ENCODE measurements around the gene SARS2.

Gene SARS2

DNA sequence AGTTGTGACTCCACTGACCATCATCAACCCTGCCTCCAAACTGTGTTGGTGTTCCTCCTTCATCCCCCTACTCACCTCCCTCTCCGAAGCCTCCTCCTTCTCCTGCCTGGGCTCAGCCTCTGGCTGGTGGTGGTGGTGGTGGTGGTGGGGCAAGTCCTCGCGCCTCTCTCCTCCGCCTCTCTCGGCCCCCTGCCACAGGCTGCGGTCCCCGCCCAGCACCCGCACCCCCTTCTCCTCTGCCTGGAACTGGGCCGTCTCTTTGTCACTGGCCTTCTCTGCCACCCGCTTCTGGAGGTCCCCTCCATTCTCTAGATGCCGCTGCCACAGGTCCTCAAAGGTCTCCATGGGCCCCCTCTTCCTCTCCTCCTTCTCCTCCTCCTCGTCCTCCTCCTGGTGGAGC lies 20.1 kb downstream of the SARS2 start:
- no peak for TF ChIP-seq USF1 (IDR thresholded peaks at IDR 0.05)
- TF ChIP-seq TAF1 (IDR thresholded peaks at IDR 0.05; ENCODE audit: low read depth) = no peak
- no peak for TF ChIP-seq FOXM1 (IDR thresholded peaks at IDR 0.05; ENCODE audit: borderline replicate concordance, low read depth)
- TF ChIP-seq MAX (IDR thresholded peaks at IDR 0.05) = no peak
- TF ChIP-seq EP300 (IDR thresholded peaks at IDR 0.05; ENCODE audit: borderline replicate concordance) = no peak
- TF ChIP-seq YY1 (IDR thresholded peaks at IDR 0.05; ENCODE audit: low read depth) = no peak
- no peak for TF ChIP-seq ZBTB7A (IDR thresholded peaks at IDR 0.05; ENCODE audit: low read depth)
- no peak for TF ChIP-seq CREB1 (IDR thresholded peaks at IDR 0.05; ENCODE audit: low read depth)
- TF ChIP-seq RAD21 (IDR thresholded peaks at IDR 0.05; ENCODE audit: low read depth) = no peak
- no peak for TF ChIP-seq CEBPB (IDR thresholded peaks at IDR 0.05)
- TF ChIP-seq TEAD4 (IDR thresholded peaks at IDR 0.05) = no peak
- TF ChIP-seq NFIC (IDR thresholded peaks at IDR 0.05) = no peak
- TF ChIP-seq TCF12 (IDR thresholded peaks at IDR 0.05; ENCODE audit: low read depth) = no peak
- no peak for TF ChIP-seq EGR1 (IDR thresholded peaks at IDR 0.05)
- TF ChIP-seq, protein P1, sequence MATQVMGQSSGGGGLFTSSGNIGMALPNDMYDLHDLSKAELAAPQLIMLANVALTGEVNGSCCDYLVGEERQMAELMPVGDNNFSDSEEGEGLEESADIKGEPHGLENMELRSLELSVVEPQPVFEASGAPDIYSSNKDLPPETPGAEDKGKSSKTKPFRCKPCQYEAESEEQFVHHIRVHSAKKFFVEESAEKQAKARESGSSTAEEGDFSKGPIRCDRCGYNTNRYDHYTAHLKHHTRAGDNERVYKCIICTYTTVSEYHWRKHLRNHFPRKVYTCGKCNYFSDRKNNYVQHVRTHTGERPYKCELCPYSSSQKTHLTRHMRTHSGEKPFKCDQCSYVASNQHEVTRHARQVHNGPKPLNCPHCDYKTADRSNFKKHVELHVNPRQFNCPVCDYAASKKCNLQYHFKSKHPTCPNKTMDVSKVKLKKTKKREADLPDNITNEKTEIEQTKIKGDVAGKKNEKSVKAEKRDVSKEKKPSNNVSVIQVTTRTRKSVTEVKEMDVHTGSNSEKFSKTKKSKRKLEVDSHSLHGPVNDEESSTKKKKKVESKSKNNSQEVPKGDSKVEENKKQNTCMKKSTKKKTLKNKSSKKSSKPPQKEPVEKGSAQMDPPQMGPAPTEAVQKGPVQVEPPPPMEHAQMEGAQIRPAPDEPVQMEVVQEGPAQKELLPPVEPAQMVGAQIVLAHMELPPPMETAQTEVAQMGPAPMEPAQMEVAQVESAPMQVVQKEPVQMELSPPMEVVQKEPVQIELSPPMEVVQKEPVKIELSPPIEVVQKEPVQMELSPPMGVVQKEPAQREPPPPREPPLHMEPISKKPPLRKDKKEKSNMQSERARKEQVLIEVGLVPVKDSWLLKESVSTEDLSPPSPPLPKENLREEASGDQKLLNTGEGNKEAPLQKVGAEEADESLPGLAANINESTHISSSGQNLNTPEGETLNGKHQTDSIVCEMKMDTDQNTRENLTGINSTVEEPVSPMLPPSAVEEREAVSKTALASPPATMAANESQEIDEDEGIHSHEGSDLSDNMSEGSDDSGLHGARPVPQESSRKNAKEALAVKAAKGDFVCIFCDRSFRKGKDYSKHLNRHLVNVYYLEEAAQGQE (IDR thresholded peaks at IDR 0.05; ENCODE audit: low read depth) = no peak

DNA sequence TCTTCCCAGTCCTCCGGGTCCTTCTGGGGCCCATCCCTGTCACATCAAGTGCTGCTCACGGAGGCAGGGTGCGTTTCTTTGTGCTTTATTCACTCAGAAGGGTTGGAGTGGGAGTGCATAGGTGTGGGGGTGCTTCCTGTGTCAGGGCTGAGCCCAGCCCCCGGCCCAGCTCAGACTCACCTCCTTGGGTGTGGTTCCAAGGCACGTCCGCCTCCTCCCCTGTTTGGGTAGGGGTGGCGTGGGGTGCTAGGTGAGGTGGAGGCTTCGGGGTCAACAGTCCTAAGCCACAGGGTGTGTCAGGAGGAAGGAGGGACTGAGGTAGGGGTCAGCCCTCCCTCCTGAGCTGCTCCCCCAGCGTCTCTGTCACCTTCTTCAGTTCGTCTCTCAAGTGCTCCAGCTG lies 21.7 kb downstream of the SARS2 start:
- TF ChIP-seq USF1 (IDR thresholded peaks at IDR 0.05) = no peak
- TF ChIP-seq MAX (IDR thresholded peaks at IDR 0.05) = no peak
- TF ChIP-seq EGR1 (IDR thresholded peaks at IDR 0.05) = no peak
- no peak for TF ChIP-seq CREB1 (IDR thresholded peaks at IDR 0.05; ENCODE audit: low read depth)
- TF ChIP-seq RAD21 (IDR thresholded peaks at IDR 0.05; ENCODE audit: low read depth) = no peak

- no peak for TF ChIP-seq TCF12 (IDR thresholded peaks at IDR 0.05; ENCODE audit: low read depth)
- no peak for TF ChIP-seq RAD21 (IDR thresholded peaks at IDR 0.05; ENCODE audit: low read depth)
- TF ChIP-seq ZBTB7A (IDR thresholded peaks at IDR 0.05; ENCODE audit: low read depth) = no peak
- TF ChIP-seq CEBPB (IDR thresholded peaks at IDR 0.05) = no peak
- TF ChIP-seq TAF1 (IDR thresholded peaks at IDR 0.05; ENCODE audit: low read depth) = no peak
- TF ChIP-seq, protein P1 (IDR thresholded peaks at IDR 0.05; ENCODE audit: low read depth) = no peak
These were observed 22.9 kb downstream of the SARS2 start for GRCh38 chr19:38907670-38908069.

- TF ChIP-seq, protein P1 (IDR thresholded peaks at IDR 0.05; ENCODE audit: low read depth) = no peak
- TF ChIP-seq TAF1 (IDR thresholded peaks at IDR 0.05; ENCODE audit: low read depth) (no peak), CREB1 (IDR thresholded peaks at IDR 0.05; ENCODE audit: low read depth) (no peak), ZBTB7A (IDR thresholded peaks at IDR 0.05; ENCODE audit: low read depth) (no peak), FOXM1 (IDR thresholded peaks at IDR 0.05; ENCODE audit: borderline replicate concordance, low read depth) (no peak), RAD21 (IDR thresholded peaks at IDR 0.05; ENCODE audit: low read depth) (no peak), YY1 (IDR thresholded peaks at IDR 0.05; ENCODE audit: low read depth) (no peak), USF1 (IDR thresholded peaks at IDR 0.05) (no peak), TEAD4 (IDR thresholded peaks at IDR 0.05) (no peak), EGR1 (IDR thresholded peaks at IDR 0.05) (no peak), MAX (IDR thresholded peaks at IDR 0.05) (no peak), EP300 (IDR thresholded peaks at IDR 0.05; ENCODE audit: borderline replicate concordance) (no peak), NFIC (IDR thresholded peaks at IDR 0.05) (no peak), TCF12 (IDR thresholded peaks at IDR 0.05; ENCODE audit: low read depth) (no peak), CEBPB (IDR thresholded peaks at IDR 0.05) (no peak)
These were observed 23.3 kb downstream of the SARS2 start for GRCh38 chr19:38907227-38907626.
